NCI-H524 (cell line): ENCODE results near the gene DOCK4.
A peak's percentile ranks its signal among the peaks of the same experiment; 100 is the strongest.
"Not testable (repeated sequence)": the region's sequence is repeated elsewhere in the genome, so short reads cannot be mapped to it uniquely, and the experiment has no call there.

Source experiments
- DNase-seq, 2 experiments: peaks; one replicate each; lab custom pipeline; 2025; lab: John Stamatoyannopoulos, UW

DOCK4 gene

DNA sequence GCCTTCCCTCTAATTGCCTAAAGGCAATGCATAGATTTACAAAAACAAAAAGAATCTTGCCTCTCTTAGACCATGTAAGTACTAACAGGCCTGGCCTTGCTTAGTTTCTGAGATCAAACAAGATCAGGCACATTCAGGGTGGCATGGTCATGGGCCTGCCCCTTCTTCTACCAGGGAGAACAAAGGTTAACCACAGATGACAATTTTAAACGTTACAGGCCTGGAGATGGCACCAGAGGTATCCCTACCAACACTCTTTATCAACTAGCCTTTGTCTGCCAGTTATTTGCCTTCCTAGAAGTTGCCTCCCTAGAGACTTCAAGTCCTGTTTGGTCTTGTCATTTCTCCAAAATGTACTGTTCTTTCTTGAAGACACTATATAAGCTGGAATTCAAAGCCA, 252.6 kb downstream of the DOCK4 start:
- peak in 1 of 2 experiments; percentile 44 for DNase-seq

DNA sequence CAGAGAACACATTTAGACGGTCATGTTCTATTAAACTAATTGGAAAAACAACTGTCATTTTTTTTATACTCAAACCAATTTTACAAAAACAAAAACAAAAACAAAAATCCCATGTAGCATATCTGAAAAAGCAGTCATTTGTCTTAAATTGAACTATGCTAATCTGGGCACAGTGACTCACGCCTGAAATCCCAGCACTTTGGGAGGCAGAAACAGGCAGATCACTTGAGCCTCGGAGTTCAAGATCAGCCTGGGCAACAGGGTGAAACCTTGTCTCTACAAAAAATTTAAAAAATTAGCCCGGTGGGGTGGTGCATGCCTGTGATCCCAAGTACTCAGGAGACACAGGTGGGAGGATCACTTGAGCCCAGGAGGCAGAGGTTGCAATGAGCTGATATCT, 253.4 kb downstream of the DOCK4 start:
- DNase-seq, result no peak

DNA sequence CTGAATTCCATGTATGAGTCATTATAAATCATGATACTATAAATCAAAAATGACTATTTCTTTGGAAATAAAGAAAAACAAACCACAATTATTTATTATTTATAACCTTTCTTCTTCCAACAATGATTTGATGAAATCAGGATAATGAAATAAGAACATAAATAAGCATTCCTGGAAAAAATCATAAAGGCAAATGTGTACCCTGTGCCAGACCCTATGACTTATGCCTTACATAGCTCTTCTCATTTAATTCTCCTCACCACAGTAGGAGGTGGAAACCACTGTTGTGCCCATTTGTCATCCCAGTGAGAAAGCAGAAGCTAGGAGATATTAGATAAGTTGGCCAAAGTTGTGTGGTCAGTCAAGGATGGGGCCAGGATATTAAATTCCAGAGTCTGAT, 255.1 kb downstream of the DOCK4 start:
- no peak for DNase-seq

DNA sequence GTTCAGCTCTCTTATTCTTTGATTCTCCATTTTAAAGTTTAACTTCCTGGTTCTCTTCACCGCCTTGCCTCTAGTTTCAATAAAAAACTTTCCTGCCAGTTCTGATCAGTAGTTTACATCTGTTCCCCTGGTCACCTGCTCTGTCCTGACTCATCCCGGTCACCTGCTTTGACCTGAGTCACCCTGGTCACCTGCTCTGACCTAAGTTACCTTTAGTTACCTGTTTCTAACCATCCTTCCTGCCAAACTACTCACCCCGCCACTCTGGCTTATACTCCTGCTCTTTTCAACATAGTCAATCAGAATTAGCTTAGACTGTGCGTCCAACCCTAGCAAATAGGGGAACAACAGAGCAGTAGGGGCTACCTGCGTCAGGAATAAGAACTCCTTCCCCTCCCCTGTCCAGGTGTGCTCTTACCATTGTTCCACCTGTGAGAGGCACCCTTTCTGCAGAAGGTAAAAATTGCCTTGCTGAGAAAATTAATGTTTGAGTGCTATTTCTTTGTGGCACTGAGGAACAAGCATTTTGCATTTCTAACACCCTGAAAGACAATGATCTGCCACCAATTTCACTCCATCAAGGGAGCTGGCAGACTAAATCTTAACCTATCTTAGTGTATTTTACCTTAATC, 263.6 kb downstream of the DOCK4 start:
- DNase-seq, result no peak

DNA sequence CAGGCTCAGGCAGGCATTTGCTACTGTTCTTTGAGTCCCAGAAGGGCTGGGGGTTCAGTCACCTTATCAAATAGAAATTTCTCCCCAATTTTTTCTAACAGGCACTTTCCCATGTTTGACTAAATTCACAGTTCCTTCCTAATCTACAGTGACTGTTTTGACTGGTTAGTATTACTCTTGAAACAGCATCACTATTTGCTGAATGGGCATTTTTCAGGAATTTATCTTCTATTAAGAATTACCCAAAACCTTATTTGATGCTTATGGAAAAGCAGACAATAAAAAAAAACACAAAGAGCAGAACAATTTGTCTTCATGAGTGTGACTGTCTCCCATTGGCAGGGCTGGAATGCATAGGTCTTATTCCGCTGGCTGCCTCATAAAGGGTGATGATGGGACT, 269.0 kb downstream of the DOCK4 start:
- DNase-seq, result no peak

DNA sequence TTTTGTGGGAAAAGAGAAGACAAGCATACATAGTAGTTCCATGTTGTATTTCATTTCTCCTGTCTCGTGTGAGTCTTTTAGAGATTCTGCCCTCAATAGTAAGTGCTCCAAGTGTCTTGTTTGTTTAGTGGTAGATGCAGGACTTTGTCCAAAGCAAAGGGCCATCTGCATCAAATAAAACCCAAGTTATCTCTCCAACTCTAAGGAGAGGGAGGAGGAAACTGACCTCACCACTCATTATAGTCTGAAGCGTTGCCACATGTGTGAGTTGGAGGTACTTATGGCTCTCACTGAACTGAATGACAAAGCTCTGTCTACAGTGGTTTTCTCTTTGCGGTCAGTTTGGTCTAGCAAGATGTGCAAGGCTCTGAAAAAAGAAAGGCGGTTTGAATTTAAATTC, 272.6 kb downstream of the DOCK4 start:
- DNase-seq, result no peak

DNA sequence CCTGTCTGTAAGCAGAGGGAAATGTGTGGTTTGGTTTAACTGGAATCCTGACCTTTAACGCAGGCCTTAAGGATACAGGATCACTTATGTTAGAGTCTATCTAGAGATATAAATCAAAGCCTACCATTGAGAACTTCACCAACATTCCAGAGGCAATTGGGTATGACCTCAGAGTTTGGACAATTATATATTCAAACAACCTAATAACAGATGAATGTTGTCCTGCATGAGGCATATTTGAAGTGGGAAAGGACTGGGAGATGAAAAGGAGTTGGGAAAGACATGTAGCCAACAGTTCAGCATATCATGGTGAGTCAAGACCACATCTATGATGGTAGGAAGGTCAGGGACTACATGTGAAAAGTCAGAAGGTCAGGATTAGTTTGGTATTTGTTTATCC, 274.2 kb downstream of the DOCK4 start:
- no peak for DNase-seq

DNA sequence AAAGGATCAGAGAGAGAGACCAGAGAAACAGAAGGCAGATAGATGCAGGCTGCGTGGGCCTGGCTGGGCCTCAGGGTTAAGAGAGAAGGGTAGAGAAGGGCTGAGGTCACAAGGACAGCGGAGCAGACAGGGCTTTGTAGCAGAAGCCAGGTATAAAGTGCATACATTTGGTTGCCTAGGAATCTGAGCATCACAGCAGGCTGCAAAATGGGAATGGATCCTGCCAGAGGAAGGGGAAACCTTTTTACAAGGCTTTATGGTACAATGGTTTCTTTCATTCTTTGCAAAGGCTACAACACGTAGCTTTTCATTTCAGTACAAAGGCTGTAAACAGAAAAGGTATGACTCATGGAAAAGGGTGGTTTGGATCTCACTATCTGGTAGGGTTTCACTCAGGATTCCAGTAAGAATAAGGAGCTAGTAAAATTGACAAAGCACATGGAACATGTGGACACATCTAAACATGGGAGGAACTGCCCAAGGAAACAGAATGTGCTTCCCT, 275.1 kb downstream of the DOCK4 start:
- DNase-seq, result no peak

DNA sequence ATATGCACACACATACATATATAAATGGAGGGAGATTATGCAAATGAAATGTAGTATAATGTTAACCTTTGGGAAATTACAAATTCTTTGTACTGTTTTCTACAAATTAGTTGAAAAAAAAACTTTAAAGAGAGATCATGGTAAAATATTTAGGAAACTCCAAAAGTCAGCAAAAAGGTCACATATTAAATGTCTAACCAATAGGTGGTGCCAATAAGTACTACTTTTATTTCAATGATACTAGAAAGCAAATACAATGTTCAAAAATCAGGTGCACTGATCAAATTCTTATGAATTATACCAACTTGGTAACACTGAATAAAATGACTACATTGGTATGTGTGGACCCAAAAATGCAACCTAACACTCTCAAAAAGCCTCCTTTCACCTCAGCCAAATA, 276.9 kb downstream of the DOCK4 start:
- DNase-seq, result no peak

DNA sequence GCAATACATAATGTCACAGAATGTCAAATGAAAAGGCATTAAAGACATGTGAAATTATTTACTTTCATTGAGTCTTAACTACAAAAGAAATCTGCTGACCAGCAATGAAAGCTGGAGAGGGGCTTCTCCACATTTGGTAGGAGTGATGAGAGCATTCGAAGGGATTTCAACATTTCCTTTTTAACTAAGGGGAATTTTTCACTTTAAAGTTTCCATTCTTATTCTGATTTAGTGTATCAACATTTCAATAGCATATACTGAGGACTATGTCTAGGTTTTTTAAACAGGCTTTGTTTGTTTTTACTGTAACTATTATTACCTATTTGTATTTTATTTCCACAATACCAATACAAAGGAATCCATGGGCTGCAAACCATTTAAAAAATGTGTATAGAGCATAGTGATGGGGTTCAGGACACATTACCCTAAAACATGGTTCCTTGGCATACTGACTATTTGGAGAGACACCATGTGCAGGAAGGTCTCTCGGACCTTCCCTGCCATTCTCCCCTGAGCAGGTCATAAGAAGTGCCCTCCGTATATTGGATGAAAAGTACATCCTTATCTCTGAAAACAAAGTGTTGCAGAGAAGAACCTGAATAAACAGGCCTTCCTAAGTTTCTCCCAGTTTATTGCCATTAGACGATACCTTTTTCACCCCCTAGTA, 278.7 kb downstream of the DOCK4 start:
- DNase-seq, result no peak

DNA sequence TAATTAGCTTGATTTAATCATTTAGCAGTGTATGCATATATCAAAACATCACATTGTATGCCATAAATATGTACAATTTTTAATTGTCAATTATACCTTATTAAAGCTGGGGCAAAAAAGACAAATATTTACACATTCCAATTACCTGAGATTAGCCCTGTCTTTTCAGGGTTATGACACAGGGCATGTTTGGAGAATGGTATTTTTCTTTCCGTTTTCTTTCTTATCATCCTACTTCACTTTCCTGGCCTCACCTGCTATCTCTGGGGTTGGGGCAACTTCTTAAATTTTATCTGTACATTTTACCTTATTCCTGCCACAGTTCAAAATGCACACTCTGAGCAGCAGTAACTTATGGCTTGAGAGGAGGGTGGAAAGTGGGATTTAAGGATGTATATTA, 285.9 kb downstream of the DOCK4 start:
- DNase-seq, result no peak

DNA sequence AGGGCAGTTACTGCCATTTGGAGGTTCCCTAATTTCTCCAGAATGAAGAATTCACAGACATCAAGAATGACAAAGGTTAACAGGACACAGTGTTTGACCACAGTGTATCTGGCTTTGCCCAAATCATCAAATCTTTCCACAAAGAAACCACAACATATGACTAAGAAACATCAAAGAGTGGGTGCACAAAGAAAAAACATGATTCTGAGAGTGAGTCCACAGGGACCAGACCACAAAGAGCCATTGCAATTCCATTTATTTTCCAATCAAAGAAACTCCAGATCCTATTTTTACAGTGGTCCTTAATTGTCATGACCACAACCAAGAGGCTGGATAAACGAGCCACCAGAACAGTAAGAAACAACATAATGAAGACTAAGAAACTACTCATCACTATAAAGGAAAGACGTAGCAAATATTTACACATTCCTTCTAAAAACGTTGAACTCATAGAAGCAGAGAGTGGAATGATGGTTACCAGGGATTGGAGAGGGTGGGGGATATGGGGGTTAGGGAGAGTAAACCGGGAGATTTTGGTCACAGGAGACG, 286.5 kb downstream of the DOCK4 start:
- no peak for DNase-seq

DNA sequence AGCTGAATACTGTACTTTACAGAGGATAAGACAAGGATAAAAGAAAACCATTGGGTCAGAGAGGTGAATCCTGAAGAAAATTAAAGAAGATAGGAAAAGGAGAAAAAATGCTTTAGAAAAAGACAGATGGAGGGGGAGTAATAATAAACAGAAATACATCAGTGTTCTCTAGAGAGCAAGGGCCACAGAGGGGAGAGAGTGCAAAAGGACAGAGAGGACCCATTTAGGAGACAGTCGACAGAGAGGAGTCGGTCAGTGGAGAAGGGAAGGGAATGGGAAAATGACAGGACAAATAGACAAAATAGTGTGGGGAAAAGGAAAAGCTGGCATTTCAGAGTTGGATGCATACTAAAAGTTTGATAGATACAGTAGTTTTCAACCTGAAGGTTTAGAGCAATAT, 287.0 kb downstream of the DOCK4 start:
- no peak for DNase-seq

DNA sequence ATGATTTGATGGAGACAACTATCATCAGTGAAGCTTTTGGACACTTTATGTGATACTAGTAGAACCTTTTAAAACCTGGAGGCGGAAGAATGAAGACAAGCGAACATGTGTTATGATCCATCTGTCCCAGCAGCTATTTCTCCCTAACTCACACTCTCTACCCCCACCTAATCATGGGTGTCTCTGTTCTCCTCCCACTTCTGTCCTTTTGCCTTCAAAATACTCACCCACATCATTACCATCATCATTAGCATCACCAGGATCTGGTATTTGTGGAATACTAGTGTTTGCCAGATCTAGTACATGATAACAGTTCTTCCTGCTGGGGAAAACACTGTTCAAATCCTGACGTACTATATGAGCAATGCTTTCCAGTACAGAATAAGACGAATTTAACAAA, 287.7 kb downstream of the DOCK4 start:
- DNase-seq, result no peak

DNA sequence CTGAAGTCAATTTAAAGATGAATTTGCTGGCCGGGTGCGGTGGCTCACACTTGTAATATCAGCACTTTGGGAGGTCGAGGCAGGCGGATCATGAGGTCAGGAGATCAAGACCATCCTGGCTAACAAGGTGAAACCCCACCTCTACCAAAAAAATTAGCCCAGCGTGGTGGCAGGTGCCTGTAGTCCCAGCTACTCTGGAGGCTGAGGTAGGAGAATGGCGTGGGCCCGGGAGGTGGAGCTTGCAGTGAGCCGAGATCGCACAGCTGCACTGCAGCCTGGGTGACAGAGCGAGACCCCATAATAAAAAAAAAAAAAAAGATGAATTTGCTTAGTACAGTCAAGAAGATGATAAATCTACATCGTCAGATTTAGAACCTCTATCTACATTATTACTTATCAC, 288.8 kb downstream of the DOCK4 start:
- DNase-seq, result not testable (repeated sequence)

DNA sequence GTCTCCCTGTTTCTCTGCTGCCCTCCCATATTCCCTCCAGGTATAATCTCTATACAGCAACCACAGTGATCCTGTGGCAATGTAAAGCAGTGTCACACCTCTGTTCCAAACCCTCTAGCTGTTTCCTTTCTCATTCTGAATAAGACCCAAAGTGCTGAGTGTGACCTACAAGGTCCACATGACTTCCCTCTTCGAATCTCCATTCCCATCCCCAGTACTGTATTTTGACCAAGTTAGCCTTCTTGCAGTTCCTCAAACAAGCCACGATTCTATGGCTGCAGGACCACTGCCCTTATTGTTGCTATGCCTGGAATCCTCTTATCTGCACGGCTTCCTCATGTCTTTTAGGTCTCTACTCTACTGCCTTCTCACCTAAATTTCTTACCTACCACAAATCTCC, 291.9 kb downstream of the DOCK4 start:
- no peak for DNase-seq

DNA sequence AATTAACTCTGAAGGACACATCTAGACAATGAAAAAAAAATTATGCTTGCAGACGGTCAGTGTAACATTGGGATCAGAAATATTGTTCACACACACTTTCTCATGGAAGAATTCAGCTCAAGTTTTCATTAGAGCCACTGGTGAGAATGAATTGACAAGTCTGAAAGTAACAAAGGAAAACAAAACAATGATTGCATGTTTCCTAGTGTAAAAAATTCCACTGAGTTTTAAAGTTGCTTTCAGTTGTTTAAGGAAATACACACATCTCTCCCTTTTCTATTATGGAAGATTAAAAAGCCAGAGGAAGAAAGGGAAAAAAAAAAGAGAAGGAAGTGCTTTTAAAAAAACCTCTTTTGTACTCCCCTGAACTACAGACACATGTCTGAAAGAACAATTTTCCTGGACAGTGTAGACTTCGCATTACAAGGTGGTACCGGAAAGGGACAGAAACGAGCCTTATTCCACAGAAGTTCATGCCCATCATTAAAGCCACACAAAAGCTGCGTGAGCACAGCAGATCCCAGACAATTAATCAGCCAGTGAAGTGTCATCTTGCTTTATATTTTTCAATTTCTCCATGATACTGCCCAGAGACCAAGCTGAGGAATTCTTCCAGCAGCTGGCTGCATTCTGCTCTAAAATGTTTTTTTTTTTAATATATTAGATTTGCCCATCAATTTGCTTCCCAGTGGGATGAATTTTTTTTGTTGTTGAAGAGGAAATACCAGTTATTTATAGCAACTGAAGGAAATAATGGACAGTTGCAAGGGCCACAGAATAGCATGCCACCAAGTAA, 294.8 kb downstream of the DOCK4 start:
- no peak for DNase-seq

DNA sequence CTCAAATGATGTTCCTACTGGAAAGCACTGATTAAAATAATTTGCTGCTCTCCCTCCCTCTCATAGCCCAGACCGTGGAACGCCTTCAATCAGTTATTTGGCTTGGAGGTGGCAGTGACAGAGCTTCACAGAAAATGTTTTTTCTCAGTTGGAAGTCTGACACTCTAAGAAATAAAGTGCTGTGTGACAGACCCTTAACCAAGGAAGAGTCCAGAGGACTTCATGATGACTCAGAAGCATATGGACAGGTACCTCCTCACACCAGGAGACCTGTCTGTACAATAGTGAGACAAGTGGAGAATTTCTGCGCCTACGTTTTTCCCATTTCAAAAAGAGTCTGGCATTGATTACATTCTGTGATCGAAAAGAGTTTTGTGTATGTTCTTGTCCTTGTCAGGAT, 295.5 kb downstream of the DOCK4 start:
- DNase-seq, result no peak

DNA sequence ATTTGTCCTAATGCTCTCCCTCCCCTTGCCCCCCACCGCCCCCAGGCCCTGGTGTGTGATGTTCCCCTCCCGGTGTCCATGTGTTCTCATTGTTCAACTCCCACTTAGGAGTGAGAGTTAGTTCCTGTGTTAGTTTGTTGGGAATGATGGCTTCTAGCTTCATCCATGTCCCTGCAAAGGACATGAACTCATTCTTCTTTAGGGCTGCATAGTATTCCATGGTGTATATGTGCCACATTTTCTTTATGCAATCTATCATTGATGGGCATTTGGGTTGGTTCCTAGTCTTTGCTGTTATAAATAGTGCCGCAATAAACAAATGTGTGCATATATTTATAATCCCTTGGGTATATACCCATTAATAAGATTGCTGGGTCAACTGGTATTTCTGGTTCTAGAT, 297.5 kb downstream of the DOCK4 start:
- not testable (repeated sequence) for DNase-seq

DNA sequence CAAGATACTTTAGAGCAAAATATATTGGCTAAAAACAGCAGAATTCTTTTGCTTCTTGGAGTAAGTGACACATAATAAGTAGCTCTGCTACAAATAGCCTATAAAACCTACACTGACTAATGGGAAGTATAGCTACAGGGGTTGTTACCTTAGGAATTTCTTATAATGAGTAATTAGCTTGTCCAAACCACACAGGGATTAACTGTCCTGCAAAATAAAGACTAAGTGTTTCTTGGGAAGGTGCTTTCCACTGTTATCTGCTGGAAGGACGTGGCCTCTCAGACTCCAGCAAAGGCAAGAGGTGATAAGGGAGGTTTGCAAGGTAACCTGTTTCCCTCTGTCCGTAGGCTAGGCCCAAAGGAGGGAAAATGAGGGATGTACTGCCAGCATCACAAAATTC, 302.4 kb downstream of the DOCK4 start:
- no peak for DNase-seq

DNA sequence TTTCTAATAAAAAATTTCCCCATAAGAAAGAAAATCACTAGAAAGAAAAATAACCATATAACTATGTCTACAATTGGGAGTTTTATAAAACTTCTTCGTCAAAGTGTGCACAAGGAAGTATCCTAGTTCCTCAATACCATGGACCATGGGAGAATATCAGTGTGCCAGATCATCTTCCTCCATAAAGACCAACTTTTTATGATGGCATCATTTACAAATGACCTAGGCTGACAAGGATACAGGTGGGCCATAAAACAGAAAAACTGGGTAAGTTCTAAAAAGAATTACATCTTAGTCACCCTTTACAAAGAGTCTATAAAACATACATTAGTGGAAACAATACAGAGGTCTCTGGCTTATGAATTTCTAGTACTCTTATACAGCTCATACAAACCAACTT, 303.2 kb downstream of the DOCK4 start:
- no peak for DNase-seq

DNA sequence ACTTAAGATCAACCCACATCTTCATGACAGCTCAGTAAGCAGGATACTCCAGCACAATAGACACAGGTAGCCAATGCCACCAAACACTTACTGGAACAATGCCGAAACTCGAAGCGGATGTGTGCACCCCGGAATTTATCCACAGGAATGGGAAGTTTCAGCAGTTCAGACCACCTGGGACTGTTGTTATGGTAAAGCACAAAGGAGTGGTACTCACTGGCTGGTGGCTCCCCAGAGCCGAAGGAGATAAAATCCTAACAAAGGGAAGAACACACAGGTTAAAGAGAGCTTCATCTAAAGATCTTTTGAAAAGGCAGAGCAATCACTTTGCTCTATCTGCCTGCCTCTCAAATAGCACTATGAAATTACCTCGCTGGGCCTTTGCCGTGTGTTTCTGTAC, 305.9 kb downstream of the DOCK4 start:
- no peak for DNase-seq

DNA sequence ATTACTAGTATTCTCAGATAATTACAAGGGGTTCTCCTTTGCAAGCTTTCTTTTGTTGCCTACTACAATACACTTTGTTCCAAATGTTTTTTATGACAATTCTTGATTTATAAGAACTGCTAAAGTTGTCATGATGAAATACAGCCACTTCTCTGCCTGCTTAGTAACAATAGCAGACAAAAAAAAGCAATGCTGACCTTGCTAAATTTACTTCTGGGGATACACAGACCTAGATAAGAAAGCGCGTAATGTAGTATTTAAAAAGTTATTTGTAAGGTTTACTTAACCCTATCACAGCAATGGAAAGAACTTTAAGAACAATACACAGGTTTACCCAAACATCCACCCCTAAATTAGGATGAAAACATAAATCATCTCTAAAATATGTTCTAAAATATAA, 311.1 kb downstream of the DOCK4 start:
- DNase-seq, result no peak
